ENCODE results near the gene ISOC2.

DNA sequence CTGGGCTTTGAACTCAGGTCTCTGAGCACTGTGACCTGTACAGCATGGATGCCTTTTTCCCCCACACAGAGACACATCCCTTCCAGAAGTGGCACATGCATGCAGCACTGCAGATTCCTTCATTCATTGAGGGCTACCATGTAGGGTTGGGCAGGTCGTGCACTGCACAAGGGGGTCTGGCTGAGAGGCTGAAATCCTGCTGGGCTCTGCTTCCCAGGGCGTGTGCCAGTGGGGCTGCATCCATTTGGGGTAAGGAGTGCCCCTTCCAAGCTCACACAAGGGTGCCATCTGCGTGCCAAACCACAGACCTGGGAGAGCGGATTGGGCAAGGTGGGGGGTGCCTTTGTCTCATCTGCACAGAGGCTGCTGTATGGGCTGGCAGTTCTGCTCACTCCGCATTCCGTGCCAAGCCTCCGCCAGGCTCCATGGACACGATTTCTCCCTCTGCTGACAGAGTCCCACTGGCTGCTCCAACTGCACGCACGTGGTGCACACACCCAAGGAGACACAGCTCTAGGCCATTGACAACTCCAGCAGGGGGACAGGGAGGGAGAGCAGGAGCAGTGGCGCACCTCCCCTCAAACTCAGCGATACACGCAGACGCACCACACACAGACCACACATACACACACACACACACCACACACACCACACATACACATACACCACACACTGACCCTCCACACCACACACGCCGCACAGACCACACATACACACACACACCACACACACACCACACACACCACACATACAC is 13.8 kb downstream of the ISOC2 start:
- TF ChIP-seq, protein P1, sequence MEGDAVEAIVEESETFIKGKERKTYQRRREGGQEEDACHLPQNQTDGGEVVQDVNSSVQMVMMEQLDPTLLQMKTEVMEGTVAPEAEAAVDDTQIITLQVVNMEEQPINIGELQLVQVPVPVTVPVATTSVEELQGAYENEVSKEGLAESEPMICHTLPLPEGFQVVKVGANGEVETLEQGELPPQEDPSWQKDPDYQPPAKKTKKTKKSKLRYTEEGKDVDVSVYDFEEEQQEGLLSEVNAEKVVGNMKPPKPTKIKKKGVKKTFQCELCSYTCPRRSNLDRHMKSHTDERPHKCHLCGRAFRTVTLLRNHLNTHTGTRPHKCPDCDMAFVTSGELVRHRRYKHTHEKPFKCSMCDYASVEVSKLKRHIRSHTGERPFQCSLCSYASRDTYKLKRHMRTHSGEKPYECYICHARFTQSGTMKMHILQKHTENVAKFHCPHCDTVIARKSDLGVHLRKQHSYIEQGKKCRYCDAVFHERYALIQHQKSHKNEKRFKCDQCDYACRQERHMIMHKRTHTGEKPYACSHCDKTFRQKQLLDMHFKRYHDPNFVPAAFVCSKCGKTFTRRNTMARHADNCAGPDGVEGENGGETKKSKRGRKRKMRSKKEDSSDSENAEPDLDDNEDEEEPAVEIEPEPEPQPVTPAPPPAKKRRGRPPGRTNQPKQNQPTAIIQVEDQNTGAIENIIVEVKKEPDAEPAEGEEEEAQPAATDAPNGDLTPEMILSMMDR (IDR thresholded peaks at IDR 0.05) = no peak
- TF ChIP-seq POLR2AphosphoS5 (IDR thresholded peaks at IDR 0.05) = no peak
- TF ChIP-seq POLR2A (IDR thresholded peaks at IDR 0.05) = no peak
